T1000 (cell line): ENCODE data around the gene MTHFD2L.
"Not testable (repeated sequence)": the region's sequence is repeated elsewhere in the genome, so short reads cannot be mapped to it uniquely, and the experiment has no call there.

Experiments used
- DNase-seq: peaks from one replicate; lab custom pipeline; 2025; ENCODE audit warnings: mixed read lengths; lab: John Stamatoyannopoulos, UW

MTHFD2L gene

DNA sequence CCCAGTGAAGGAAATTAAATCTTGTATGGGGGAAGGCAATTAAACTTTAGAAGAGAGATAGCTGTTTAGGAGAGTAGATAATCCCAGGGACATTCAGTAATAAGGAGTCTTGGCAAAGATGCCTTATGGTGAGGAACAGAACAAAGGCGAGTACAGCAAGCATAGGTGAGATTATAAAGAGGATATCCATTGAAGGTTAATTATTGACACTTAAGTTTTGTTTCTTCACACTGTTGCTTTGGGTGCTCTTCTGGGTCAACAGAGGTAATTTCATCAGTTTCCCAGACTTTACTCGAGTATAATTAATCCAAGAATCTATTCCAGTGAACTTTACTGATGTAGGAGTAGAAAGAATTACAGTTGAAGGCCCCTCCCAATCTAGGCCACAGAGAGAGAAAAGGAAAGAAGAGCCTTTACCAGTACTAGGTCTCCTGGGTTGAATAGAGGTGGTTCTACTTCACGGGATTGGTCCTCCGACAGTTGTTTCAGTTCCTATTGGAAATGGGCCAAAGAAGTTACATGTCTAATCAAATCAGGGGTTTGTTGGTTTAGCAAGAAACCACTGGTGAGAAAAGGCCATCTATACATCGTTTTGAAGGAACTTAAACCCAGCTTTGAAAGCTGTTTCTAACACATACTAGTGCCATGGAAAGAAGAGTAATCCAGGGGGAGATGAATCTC lies 177.6 kb downstream of the MTHFD2L start:
- no peak for DNase-seq

DNA sequence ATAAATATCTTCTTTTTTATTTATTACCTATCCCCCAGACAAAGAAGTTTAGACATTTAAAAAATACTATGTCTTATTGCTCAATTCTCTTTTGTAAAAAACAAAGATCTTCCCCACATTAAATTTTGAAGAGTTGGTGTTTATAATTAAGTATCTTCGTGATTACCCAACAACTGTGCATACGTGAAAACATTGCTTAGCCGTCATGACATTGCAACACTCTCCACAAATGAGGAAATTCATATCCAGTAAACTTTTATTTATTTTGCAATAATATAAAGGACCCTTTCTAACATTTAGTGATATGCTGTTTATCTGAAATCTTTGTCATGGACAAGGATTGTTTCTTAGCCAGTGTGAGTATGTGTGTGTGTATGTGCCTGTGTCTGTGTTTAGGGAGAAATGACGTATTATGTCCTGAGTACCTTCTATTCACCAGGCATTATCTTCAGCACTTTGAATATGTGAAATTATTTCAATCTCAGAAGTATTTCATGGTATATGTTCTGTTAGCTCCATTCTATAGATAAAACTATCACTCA lies 180.9 kb downstream of the MTHFD2L start:
- no peak for DNase-seq

DNA sequence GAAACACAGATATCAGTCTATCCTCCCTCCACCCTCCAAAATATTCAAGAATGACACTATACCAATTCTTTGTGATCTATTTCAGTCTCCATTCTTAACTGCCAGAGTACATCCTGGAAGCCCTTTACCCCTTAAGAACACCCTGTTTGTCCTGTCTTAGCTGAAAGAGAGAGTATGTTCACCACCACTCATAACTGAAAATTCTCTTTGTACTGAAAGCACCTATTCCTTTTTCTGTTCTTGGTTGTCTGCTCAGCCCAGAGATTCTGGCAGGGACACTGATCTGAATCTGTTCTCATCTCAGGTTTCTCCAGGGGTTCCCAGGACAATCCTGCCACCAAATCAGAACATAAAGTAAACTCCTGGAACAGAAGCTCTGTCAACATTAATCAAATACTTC lies 181.6 kb downstream of the MTHFD2L start:
- DNase-seq, result no peak

DNA sequence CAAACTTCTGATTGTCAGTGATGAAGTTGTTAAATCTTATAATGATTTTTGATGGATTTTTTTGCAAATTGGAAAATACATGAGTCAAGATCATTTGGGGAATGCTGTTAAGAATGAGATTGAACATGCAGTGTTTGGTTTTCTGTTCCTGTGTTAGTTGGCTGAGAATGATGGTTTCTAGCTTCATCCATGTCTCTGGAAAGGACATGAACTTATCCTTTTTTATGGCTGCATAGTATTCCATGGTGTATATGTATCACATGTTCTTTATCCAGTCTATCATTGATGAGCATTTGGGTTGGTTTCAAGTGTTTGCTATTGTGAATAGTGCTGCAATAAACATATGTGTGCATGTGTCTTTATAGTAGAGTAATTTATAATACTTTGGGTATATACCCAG lies 182.5 kb downstream of the MTHFD2L start:
- not testable (repeated sequence) for DNase-seq

DNA sequence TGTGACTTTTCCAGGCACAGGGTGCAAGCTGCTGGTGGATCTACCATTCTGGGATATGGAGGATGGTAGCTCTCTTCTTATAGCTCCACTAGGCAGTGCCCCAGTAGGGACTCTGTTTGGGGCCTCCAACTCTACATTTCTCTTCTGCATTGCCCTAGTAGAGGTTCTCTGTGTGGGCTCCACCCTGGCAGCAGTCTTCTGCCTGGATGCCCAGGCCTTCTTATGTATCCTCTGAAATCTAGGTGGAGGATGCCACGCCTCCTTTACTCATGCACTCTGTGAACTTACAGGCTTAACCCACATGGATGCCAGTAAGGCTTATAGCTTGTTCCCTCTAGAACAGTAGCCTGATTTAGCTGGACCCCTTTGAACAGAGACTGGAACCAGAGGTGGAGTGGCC lies 186.1 kb downstream of the MTHFD2L start:
- DNase-seq, result no peak
